Measurements from ENCODE around the gene CLEC6A.
"Not testable (repeated sequence)": the region's sequence is repeated elsewhere in the genome, so short reads cannot be mapped to it uniquely, and the experiment has no call there.

Gene CLEC6A

GRCh38 chr12:8455727-8456360 lies at the start of gene CLEC6A:
Gene CLEC6A, plus strand, starts transcription at chr12:8455962. Its CDS starts 150 bp downstream, at chr12:8456112.
- no peak for DNase-seq (ENCODE audit: low read depth)

GRCh38 chr12:8419576-8419975 lies 36.2 kb upstream of the CLEC6A start:
- not testable (repeated sequence) for DNase-seq (ENCODE audit: low read depth)

GRCh38 chr12:8420506-8420905 lies 35.3 kb upstream of the CLEC6A start:
- no peak for DNase-seq (ENCODE audit: low read depth)

GRCh38 chr12:8444536-8445278 lies 11.1 kb upstream of the CLEC6A start:
- DNase-seq (ENCODE audit: low read depth) = not testable (repeated sequence)

GRCh38 chr12:8445731-8446130 lies 10.0 kb upstream of the CLEC6A start:
- no peak for DNase-seq (ENCODE audit: low read depth)

GRCh38 chr12:8446642-8447547 lies 8.9 kb upstream of the CLEC6A start:
- no peak for DNase-seq (ENCODE audit: low read depth)

- no peak for DNase-seq (ENCODE audit: low read depth)
Observed at GRCh38 chr12:8449355-8449859, 6.4 kb upstream of the CLEC6A start.

GRCh38 chr12:8452036-8452435 lies 3.7 kb upstream of the CLEC6A start:
- no peak for DNase-seq (ENCODE audit: low read depth)

GRCh38 chr12:8453021-8453513 lies 2.7 kb upstream of the CLEC6A start:
- DNase-seq (ENCODE audit: low read depth) = no peak

GRCh38 chr12:8453796-8454195 lies 2.0 kb upstream of the CLEC6A start:
- no peak for DNase-seq (ENCODE audit: low read depth)

- DNase-seq (ENCODE audit: low read depth) = no peak
Observed at GRCh38 chr12:8455271-8455670, 491 bp upstream of the CLEC6A start.

GRCh38 chr12:8461426-8461825 lies 5.7 kb downstream of the CLEC6A start:
- DNase-seq (ENCODE audit: low read depth) = no peak

- DNase-seq (ENCODE audit: low read depth) = no peak
Observed at GRCh38 chr12:8465301-8465996, 9.7 kb downstream of the CLEC6A start.

- no peak for DNase-seq (ENCODE audit: low read depth)
Observed at GRCh38 chr12:8466241-8466640, 10.5 kb downstream of the CLEC6A start.

GRCh38 chr12:8471090-8471489 lies 15.3 kb downstream of the CLEC6A start:
- no peak for DNase-seq (ENCODE audit: low read depth)

- no peak for DNase-seq (ENCODE audit: low read depth)
Observed at GRCh38 chr12:8475508-8476203, 19.9 kb downstream of the CLEC6A start.

GRCh38 chr12:8482571-8483061 lies 26.9 kb downstream of the CLEC6A start:
- DNase-seq (ENCODE audit: low read depth) = no peak

- DNase-seq (ENCODE audit: low read depth) = no peak
Observed at GRCh38 chr12:8483079-8483478, 27.3 kb downstream of the CLEC6A start.

GRCh38 chr12:8491646-8492530 lies 36.1 kb downstream of the CLEC6A start:
- no peak for DNase-seq (ENCODE audit: low read depth)

GRCh38 chr12:8493084-8493483 lies 37.3 kb downstream of the CLEC6A start:
- DNase-seq (ENCODE audit: low read depth) = peak; percentile 2

All from HS-5 (cell line).